Skeletal muscle tissue (tissue), 4 donors: ENCODE results near the gene FAM83D. TPM values are rescaled to one million over a fixed set of nuclear protein-coding genes. Genes with fewer than 3 reads are reported as not detected.

ENCODE experiments used
- H3K27ac ChIP-seq: one replicate; pipeline ENCODE4 v1.7.0; 2013; ENCODE audit warnings: mild to moderate bottlenecking, low read depth, low read length, inconsistent platforms
- H3K27me3 ChIP-seq, 3 donors: one replicate each; pipeline ENCODE4 v1.7.0; 2013; ENCODE audit warnings: low read length in 3 of 3; ENCODE audit not compliant: control insufficient read depth in 3 of 3, insufficient read depth in 3 of 3
- H3K36me3 ChIP-seq, 3 donors: one replicate each; pipeline ENCODE4 v1.7.0; 2013; ENCODE audit warnings: low read length in 3 of 3; ENCODE audit not compliant: control insufficient read depth in 3 of 3, insufficient read depth in 3 of 3
- H3K4me1 ChIP-seq, 3 donors: one replicate each; pipeline ENCODE4 v1.7.0; 2013; ENCODE audit warnings: low read length in 3 of 3, mild to moderate bottlenecking in 3 of 3; ENCODE audit not compliant: control insufficient read depth in 3 of 3, insufficient read depth in 3 of 3
- H3K4me3 ChIP-seq, 3 donors: one replicate each; pipeline ENCODE4 v1.7.0; 2013; ENCODE audit warnings: low read length in 3 of 3
- H3K9ac ChIP-seq, 3 donors: one replicate each; pipeline ENCODE4 v1.7.0; 2013; ENCODE audit warnings: low read length in 3 of 3, mild to moderate bottlenecking in 3 of 3, moderate library complexity in 2 of 3, low read depth in 1 of 3
- H3K9me3 ChIP-seq, 3 donors: one replicate each; pipeline ENCODE4 v1.7.0; 2013; ENCODE audit warnings: low read length in 3 of 3; ENCODE audit not compliant: control insufficient read depth in 3 of 3
- total RNA-seq: library from RNA; depleted of rRNA; stranded (reverse); fragments of >200 nt; gene quantifications from one replicate; pipeline ENCODE4 v1.2.3, GENCODE V29; 2014
- donor health status: Osteomylitis.

The FAM83D gene
- total RNA-seq, 1 donor from 2014 or later: 4.2 TPM

DNA sequence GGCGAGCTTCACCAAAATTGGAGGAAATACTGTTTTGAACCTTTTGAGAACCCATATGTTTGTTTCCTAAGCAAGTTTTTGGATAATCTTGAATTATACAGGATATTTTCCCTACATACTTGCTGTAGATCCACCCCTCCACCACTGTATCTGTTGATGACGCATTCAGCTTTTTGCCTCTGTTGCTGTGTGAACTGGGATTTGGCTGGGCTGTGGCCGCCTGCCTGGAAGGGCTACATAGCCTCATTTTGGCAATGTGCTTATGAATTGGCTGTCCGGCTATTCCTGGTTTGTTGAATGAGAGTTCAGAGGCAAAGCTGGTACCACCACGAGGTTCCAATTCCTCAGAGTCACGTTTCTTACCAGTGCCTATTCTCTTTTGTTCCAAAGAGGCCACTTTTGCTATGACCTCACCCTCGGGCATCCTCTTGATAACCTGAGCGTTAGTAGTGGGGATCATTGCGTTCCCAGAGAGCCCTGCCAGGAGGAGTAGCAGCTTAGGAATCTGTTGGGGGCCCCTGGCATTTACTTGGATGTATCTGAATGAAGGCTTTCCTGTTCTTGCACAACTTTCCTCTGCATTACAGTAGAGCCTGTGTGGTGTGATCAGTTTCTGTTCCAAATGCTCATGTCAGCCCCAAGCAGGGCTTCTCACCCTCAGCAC is 6.4 kb downstream of the FAM83D start:
- H3K27ac ChIP-seq: no peak overlapping the region
- H3K9ac ChIP-seq: no peak overlapping the region
- peaks cover 0 to 11% (median 10%) of the 10 kb centered on the region in 3 donors for H3K27me3 ChIP-seq
- no peaks in the 10 kb centered on the region for H3K9me3 ChIP-seq
- no peaks in the 10 kb centered on the region for H3K36me3 ChIP-seq
- H3K4me1 ChIP-seq: no peaks in the 10 kb centered on the region
- no peak overlapping the region for H3K4me3 ChIP-seq

DNA sequence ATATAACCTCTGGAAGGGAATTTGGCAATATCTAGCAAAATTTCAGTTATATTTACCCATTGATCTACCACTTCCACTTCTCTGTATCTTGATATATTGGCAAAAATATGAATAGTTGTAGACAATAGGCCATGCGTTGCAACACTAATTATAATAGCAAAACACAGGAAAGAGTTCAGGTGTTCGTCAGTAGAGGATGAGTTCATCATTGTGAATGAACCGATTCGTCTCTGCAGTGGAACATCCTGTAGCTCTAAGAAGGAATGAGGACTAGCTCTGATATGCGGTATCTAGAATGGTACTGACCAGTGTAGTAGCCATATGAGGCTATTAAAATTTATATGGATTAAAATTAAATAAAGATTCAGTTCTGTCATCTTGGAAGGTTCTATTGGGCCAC is 8.3 kb downstream of the FAM83D start:
- Histone ChIP-seq H3K36me3 (no peaks in the 10 kb centered on the region), H3K4me3 (no peak overlapping the region), H3K9ac (no peak overlapping the region), H3K27me3 (no peaks in the 10 kb centered on the region), H3K9me3 (no peaks in the 10 kb centered on the region), H3K27ac (no peak overlapping the region), H3K4me1 (no peaks in the 10 kb centered on the region)

DNA sequence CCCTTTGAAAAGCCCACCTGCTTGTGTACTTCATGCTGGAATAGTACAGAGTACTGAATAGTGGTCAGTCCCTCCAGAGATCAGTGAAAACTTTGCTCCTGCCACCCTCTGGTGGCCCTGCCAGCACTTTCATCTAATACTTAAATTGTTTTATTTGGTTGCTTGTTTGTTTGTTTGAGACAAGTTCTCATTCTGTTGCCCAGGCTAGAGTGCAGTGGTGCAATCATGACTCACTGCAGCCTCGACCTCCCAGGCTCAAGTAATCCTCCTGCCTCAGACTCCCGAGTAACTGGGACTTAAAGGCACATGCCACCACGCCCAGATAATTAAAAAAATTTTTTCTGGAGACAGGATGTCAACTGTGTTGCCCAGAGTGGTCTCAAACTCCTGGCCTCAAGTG is 9.1 kb downstream of the FAM83D start:
- H3K4me3 ChIP-seq: no peak overlapping the region
- H3K4me1 ChIP-seq: no peaks in the 10 kb centered on the region
- no peaks in the 10 kb centered on the region for H3K9me3 ChIP-seq
- H3K9ac ChIP-seq: no peak overlapping the region
- H3K36me3 ChIP-seq: no peaks in the 10 kb centered on the region
- H3K27me3 ChIP-seq: no peaks in the 10 kb centered on the region
- no peak overlapping the region for H3K27ac ChIP-seq

DNA sequence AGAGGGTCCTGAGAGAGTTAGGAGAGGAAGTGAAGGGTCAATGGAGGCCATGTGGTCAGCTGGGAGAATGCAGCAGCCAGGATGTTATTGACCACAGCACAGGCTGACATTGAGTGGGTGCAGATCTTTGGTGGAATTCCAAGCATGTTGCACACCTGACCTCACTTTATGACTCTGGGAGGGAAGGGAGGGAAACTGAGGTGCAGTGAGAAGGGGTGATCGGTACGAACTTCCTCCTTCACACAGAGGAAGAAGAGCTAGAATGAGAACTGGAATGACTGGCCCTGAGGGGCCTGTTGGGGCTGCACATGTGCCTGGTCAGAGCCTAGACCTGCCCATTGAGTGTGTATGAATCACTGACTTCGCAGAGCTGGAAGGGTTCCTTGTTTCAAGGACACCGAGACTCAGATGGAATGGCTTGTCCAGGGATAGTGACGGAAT is 9.8 kb downstream of the FAM83D start:
- Histone ChIP-seq H3K36me3 (no peaks in the 10 kb centered on the region), H3K27me3 (no peaks in the 10 kb centered on the region), H3K4me1 (no peaks in the 10 kb centered on the region), H3K27ac (no peak overlapping the region), H3K4me3 (no peak overlapping the region), H3K9me3 (no peaks in the 10 kb centered on the region), H3K9ac (no peak overlapping the region)

DNA sequence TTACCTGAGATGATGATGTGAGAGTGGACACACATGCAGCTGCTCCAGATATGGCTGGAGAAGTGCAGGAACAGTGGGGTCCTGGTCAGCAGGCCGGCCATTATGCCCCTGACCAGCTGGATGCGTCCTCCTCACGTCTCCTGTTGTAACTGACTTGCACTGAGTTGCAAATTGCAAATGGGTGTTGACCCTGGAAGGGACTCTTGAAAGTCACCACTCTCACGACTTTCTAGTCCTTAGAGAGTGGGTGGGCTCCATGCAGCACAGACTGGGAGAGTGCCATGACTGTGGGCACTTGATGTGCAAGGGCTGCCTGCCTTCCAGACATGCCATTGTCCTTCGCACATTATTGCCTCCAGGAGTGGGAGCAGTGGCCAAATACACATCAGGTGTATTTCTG is 10.8 kb downstream of the FAM83D start:
- no peaks in the 10 kb centered on the region for H3K27me3 ChIP-seq
- no peak overlapping the region for H3K9ac ChIP-seq
- H3K9me3 ChIP-seq: no peaks in the 10 kb centered on the region
- H3K36me3 ChIP-seq: no peaks in the 10 kb centered on the region
- H3K27ac ChIP-seq: no peak overlapping the region
- H3K4me3 ChIP-seq: no peak overlapping the region
- no peaks in the 10 kb centered on the region for H3K4me1 ChIP-seq

DNA sequence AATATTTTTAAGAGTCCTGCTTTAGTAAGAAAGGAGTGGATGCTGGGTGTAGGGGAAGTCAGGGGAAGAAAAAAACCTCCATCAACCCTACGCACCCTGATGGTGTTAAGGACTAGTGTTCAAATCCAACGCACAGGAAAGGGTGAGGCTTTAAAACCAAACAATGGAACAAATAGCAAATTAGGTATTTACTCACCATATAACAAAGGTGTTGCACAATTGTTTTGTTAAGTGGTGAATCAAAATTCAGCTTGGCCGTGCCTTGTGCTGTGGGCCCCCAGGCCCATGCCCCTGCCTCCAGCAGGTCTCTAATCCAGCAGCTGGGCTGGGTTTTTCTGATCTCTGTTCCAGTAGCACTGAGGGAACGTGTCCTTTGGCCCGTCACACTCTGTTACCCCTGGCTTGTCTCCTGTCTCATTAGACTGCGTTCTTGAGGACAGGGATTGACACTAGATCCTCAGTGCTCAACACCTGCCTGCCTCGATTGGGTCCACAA is 11.8 kb downstream of the FAM83D start:
- Histone ChIP-seq H3K4me3 (no peak overlapping the region), H3K9me3 (no peaks in the 10 kb centered on the region), H3K36me3 (no peaks in the 10 kb centered on the region), H3K27ac (no peak overlapping the region), H3K9ac (no peak overlapping the region), H3K27me3 (no peaks in the 10 kb centered on the region), H3K4me1 (no peaks in the 10 kb centered on the region)

DNA sequence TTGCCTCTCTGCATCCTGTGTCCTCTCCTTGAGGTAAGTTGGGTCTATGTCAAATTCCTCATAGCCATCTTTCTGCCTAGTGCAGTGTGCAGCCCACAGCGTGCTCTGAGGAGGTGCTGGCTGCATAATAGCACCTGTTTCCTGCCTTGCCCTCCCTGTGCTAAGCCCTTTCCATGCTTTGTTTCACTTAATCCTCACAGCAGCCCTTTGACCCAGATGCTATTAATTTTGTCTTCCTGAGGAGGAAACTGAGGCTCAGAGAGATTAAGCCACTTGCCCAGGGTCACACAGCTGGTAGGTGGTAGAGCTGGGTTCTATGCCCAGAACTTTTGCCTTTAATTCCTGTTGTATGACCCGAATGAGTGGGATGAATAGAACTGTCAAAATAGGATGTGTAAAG is 13.5 kb downstream of the FAM83D start:
- Histone ChIP-seq H3K27ac (no peak overlapping the region), H3K9me3 (no peaks in the 10 kb centered on the region), H3K9ac (no peak overlapping the region), H3K4me1 (no peaks in the 10 kb centered on the region), H3K27me3 (no peaks in the 10 kb centered on the region), H3K36me3 (no peaks in the 10 kb centered on the region), H3K4me3 (no peak overlapping the region)

DNA sequence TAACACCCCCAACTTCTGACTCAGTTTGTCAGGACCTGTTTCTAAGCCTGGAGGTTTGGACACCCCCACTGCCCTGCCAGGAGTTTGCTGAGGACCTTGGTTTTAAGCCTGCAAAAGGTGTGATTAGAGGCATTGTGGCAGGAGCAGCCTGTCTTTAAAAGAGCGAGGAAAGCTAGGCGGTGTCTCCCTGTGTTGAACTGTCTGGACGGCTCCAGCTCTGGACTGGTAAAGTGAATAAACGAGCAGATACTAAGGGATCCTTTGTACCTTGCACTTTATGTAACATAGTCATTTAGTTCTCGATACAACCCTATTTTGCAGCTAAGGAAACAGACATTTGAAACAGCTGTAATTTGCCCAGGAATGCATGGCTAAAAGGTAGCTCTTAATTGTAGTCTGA is 14.4 kb downstream of the FAM83D start:
- Histone ChIP-seq H3K9me3 (no peaks in the 10 kb centered on the region), H3K27ac (no peak overlapping the region), H3K9ac (no peak overlapping the region), H3K4me1 (no peaks in the 10 kb centered on the region), H3K27me3 (no peaks in the 10 kb centered on the region), H3K36me3 (no peaks in the 10 kb centered on the region), H3K4me3 (no peak overlapping the region)

DNA sequence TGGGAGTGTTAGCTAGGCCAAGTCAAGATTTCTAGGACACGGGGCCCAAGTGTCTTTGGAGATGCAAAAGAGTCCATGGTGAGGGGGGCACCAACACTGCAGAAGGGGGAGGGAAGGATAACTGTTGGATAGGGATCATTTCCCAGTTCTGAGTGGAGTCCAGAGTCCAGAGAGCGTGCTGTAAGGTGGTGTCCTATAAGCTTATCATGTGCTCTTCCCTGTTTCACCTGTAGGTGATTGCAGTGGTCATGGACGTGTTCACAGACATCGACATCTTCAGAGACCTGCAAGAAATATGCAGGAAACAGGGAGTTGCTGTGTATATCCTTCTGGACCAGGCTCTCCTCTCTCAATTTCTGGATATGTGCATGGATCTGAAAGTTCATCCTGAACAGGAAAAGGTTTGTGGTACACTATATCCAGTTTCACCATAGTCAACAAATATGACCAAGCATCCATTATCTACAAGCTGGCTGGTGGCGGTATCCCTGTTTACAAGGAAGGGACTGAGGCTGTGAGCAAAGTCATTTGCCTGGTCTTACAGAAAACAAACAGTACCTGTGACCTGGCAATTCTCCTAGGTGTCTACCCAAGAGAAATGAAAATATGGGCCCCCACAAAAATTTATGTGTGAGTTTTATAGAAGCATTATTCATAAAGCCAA is 15.6 kb downstream of the FAM83D start:
- no peaks in the 10 kb centered on the region for H3K9me3 ChIP-seq
- H3K4me3 ChIP-seq: no peak overlapping the region
- H3K9ac ChIP-seq: no peak overlapping the region
- H3K27ac ChIP-seq: no peak overlapping the region
- no peaks in the 10 kb centered on the region for H3K36me3 ChIP-seq
- H3K27me3 ChIP-seq: no peaks in the 10 kb centered on the region
- H3K4me1 ChIP-seq: no peaks in the 10 kb centered on the region

DNA sequence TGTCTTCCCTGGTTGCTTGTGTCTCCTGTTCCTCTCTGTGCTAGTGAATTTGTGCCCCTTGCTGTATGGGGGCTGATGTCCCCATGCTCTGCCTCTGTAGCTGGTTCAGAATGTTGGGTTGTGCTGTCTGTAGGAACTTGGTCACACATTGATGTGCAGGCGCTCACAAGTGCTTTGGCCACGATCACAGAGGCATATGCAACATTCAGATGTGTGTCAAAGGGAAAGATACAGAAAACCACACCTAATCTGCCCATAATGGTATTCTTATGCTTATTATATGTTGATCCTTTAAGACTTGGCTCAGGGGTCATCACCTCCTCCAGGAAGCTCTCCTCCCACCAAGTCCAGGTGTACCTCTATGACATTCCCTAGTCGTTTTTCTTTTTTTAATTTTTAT is 18.8 kb downstream of the FAM83D start:
- Histone ChIP-seq H3K9me3 (no peaks in the 10 kb centered on the region), H3K4me1 (no peaks in the 10 kb centered on the region), H3K4me3 (no peak overlapping the region), H3K27ac (no peak overlapping the region), H3K36me3 (no peaks in the 10 kb centered on the region), H3K9ac (no peak overlapping the region), H3K27me3 (no peaks in the 10 kb centered on the region)
